ENCODE results near the gene RELN. TPM values are rescaled to one million over a fixed set of nuclear protein-coding genes. Genes with fewer than 3 reads are reported as not detected.

Gene RELN
- total and polyA plus RNA-seq, 12 donors, result 0.22 to 1.9 (median 0.93) TPM

DNA sequence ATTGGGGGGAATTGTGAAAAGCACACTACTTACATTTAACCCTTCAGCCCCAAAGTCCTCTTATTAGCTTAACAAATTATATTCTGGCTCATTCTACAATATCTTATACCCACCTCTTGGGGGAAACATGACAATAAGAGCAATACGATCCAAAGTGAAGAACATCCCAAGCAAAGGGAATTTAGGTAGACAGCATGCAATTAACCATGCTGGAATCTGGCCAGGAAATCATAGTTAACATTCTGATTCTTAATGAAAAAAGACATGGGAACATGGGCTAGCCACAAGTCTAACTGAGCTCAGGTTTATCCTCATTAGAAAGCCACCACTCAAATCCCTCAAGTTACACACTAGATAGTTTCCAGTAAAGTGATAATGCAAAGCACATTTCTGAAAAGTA lies 301.5 kb downstream of the RELN start:
- 80 to 85% methylated on average over 1 of the region's 1 CpG for WGBS, 2 donors
- no peaks in the 10 kb centered on the region for H3K36me3 ChIP-seq
- no peaks in the 10 kb centered on the region for H3K9me3 ChIP-seq
- H3K27me3 ChIP-seq, result peaks cover 0 to 10% (median 0%) of the 10 kb centered on the region in 7 donors
- H3K4me3 ChIP-seq, result no peak overlapping the region
- H3K4me1 ChIP-seq, result no peaks in the 10 kb centered on the region
- no peak overlapping the region for H3K27ac ChIP-seq
- intact Hi-C loops (cut with DNase I), result no loop called here
- TF ChIP-seq, protein P1, sequence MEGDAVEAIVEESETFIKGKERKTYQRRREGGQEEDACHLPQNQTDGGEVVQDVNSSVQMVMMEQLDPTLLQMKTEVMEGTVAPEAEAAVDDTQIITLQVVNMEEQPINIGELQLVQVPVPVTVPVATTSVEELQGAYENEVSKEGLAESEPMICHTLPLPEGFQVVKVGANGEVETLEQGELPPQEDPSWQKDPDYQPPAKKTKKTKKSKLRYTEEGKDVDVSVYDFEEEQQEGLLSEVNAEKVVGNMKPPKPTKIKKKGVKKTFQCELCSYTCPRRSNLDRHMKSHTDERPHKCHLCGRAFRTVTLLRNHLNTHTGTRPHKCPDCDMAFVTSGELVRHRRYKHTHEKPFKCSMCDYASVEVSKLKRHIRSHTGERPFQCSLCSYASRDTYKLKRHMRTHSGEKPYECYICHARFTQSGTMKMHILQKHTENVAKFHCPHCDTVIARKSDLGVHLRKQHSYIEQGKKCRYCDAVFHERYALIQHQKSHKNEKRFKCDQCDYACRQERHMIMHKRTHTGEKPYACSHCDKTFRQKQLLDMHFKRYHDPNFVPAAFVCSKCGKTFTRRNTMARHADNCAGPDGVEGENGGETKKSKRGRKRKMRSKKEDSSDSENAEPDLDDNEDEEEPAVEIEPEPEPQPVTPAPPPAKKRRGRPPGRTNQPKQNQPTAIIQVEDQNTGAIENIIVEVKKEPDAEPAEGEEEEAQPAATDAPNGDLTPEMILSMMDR (IDR thresholded peaks at IDR 0.05), result no peak
- ATAC-seq, result no peak
- no peak for DNase-seq

DNA sequence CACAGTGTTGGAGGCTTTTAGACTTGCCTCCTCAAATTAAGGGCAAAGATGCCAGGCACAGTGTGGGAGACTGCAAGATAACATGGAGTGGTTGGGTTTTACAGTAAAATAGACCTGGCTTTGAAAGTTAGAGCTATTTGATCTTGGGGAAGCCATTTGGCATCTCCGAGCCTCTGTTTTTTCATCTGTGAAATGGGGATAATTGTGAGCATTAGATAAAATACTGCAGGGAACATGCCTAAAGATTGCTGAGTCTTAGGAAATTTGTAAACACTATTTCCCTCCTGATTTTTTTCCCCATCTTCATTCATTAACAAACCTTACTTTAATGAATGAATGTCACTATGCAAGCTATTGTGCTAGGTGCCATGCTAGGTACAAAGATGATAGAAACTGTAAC lies 302.2 kb downstream of the RELN start:
- intact Hi-C loops (cut with DNase I), result no loop called here
- H3K4me3 ChIP-seq, result no peak overlapping the region
- DNase-seq (no peak), ATAC-seq (no peak)
- 81 to 83% methylated on average over 1 of the region's 1 CpG for WGBS, 2 donors
- no peak overlapping the region for H3K27ac ChIP-seq
- H3K27me3 ChIP-seq, result peaks cover 0 to 10% (median 0%) of the 10 kb centered on the region in 7 donors
- no peaks in the 10 kb centered on the region for H3K9me3 ChIP-seq
- TF ChIP-seq, protein P1 (IDR thresholded peaks at IDR 0.05), result no peak
- no peaks in the 10 kb centered on the region for H3K36me3 ChIP-seq
- no peaks in the 10 kb centered on the region for H3K4me1 ChIP-seq

- Histone ChIP-seq H3K9me3 (no peaks in the 10 kb centered on the region), H3K36me3 (no peaks in the 10 kb centered on the region), H3K4me3 (no peak overlapping the region), H3K4me1 (no peaks in the 10 kb centered on the region), H3K27me3 (peaks cover 0 to 10% (median 0%) of the 10 kb centered on the region in 7 donors), H3K27ac (no peak overlapping the region)
- intact Hi-C loops (cut with DNase I), result no loop called here
- DNase-seq, result no peak
- ATAC-seq, result no peak
- TF ChIP-seq, protein P1 (IDR thresholded peaks at IDR 0.05), result no peak
- 64 to 71% methylated on average over 2 of the region's 2 CpGs for WGBS, 2 donors
These were observed 302.7 kb downstream of the RELN start for GRCh38 chr7:103686763-103687162.

GRCh38 chr7:103686064-103686463 lies 303.4 kb downstream of the RELN start:
- Histone ChIP-seq H3K36me3 (no peaks in the 10 kb centered on the region), H3K27ac (no peak overlapping the region), H3K4me1 (no peaks in the 10 kb centered on the region), H3K27me3 (peaks cover 0 to 10% (median 0%) of the 10 kb centered on the region in 7 donors), H3K9me3 (no peaks in the 10 kb centered on the region), H3K4me3 (no peak overlapping the region)
- WGBS, 2 donors, result 78 to 82% methylated on average over 2 of the region's 2 CpGs
- ATAC-seq (no peak), DNase-seq (no peak)
- TF ChIP-seq, protein P1 (IDR thresholded peaks at IDR 0.05), result no peak
- intact Hi-C loops (cut with DNase I), result no loop called here
